GM12801 (cell line): Measurements from ENCODE around the gene CCDC28A.

Experiments
- TF ChIP-seq, protein P1 (sequence below): IDR thresholded peaks from one replicate; pipeline ENCODE4 v1.5.1; 2011; ENCODE audit warnings: control low read depth; ENCODE audit not compliant: insufficient read length; ENCODE audit errors: extremely low read depth

CCDC28A gene

GRCh38 chr6:138809677-138810076, 36.1 kb downstream of the CCDC28A start:
- TF ChIP-seq, protein P1, sequence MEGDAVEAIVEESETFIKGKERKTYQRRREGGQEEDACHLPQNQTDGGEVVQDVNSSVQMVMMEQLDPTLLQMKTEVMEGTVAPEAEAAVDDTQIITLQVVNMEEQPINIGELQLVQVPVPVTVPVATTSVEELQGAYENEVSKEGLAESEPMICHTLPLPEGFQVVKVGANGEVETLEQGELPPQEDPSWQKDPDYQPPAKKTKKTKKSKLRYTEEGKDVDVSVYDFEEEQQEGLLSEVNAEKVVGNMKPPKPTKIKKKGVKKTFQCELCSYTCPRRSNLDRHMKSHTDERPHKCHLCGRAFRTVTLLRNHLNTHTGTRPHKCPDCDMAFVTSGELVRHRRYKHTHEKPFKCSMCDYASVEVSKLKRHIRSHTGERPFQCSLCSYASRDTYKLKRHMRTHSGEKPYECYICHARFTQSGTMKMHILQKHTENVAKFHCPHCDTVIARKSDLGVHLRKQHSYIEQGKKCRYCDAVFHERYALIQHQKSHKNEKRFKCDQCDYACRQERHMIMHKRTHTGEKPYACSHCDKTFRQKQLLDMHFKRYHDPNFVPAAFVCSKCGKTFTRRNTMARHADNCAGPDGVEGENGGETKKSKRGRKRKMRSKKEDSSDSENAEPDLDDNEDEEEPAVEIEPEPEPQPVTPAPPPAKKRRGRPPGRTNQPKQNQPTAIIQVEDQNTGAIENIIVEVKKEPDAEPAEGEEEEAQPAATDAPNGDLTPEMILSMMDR, result no peak

DNA sequence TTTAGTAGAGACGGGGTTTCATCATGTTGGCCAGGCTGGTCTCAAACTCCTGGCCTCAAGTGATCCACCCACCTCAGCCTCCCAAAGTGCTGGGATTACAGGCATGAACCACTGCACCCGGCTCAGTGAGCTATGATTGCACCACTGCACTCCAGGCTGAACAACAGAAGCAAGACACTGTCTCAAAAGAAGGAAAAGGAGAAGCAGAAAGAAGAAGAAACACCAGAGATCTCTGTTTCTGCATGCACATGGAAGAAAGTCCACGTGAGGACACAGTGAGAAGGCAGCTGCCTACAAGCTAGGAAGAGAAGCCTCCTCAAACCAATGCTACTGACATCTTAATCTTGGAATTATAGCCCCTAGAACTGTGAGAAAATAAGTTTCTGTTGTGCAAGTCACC, 38.3 kb downstream of the CCDC28A start:
- TF ChIP-seq, protein P1, result no peak

DNA sequence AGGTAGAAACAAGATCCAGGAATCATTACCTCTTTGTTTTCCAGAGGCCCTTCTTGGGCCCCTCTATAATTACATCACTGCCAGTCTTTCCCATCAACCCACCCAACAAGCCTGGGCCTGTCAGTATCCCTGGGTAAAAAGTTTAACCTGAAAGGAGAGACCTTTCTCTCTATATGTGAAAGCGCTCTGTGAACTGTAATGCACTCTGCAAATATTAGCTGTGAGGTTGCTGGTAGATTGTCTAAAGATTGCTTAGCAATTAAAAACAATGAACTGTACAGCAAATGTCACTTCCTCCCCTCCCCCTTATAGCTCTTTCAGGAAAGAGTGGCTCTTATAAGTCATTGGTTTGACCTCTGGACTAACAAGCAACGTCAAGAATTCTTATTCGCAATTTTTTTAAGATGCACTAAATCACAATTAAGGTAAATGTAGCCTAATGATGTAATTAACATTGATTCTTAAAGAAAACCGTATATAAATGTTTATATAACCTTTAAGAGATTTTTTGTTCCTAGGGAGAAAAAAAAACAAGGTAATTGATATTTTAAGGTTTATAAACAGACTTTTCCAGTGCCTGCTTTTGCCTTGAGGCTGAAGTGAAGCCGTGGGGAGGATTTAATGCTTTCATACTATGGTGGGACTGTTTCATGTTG, 40.7 kb downstream of the CCDC28A start:
- TF ChIP-seq, protein P1, result no peak

- TF ChIP-seq, protein P1, result no peak
Observed at GRCh38 chr6:138815221-138815620, 41.7 kb downstream of the CCDC28A start.

DNA sequence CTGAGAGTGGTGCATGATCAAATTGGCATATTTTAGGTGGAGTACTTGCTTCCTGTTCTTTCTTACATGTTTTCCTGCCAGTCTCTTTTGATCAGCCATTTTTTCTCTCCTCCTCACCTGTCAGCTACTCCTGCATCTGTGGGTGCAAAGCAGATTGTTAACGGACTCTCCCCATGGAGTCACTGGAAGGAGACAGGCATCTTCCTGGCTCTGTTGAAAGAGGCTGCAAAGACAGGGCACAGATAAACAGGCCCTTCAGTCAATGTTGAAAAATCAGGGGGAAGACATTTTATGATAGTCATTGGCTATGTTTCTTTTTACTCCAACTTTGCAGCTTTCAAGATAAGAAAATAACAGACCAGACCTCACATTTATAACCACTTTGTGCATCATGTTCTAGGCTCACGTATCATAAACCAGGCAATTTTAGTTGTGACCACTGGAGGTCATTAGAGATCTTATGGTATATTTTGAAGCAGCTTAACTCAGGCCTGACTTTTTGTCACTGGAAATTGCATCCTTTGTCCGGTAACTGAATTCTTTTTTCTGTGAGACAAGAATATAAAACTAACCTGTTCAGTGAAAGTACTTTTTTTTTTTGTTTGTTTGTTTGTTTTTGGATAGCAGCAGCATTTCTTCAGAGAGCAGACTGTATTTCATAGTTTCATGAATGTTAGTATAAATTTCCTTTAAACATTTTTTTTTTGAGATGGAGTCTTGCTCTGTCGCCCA, 42.4 kb downstream of the CCDC28A start:
- TF ChIP-seq, protein P1, result no peak

GRCh38 chr6:138817799-138818198, 44.2 kb downstream of the CCDC28A start:
- TF ChIP-seq, protein P1, result no peak

DNA sequence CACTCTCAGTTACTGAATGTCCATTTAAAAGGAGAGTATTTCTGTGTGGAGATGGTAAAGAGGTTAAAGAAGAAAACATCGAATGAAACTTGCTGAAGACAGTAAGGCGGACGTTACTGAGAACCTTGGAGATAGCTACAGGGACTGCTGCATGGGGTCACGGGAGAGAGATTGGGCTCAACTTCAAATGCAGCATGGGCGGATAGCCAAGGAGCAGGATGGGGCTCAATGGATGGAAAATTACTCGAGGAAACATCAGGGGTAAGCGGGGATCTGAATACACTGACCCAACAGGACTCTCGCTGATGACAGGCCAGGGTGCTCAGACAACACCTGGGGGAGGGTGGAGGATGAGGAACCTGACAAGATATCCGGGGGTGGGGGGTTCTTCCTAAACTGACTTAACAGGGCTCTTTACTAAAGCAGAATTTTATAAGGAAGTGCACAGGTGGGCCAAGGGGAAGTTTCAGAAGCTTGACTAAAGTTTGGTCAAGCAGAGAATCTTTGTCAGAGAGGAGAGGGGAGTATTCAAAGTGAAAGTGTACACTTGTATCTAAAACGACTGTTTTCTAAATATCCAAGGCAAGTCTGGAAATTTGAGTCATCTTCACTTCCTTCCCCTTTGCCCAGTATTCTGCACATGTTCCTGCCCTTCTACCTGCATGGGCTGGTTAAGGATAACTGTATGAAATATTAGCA, 45.1 kb downstream of the CCDC28A start:
- TF ChIP-seq, protein P1, result no peak
